ENCODE data around the gene GREM1. TPM values are rescaled to one million over a fixed set of nuclear protein-coding genes. Genes with fewer than 3 reads are reported as not detected.

GREM1 gene
- total and polyA plus RNA-seq, 9 of the 15 experiments (the other 6 are each of a cell fraction or from before 2014, with no cell fraction given), result 0.01 to 0.20 (median 0.06) TPM; not detected in 6

GRCh38 chr15:32704395-32704981 lies 13.3 kb upstream of the GREM1 start:
- H3K79me2 ChIP-seq (ENCODE audit: control insufficient read depth, insufficient read depth, low read length), result no peaks in the 10 kb centered on the region
- ATAC-seq (no peak), FAIRE-seq (no peak), DNase-seq (ENCODE audit: extremely low read depth in 1 of 4, low spot score in 3 of 4) (no peak)
- H3K4me3 ChIP-seq, result no peak overlapping the region
- H3K27ac ChIP-seq (ENCODE audit: extremely low read depth, low read depth, low read length), result no peak overlapping the region
- no peaks in the 10 kb centered on the region for H4K20me1 ChIP-seq (replicated peaks; ENCODE audit: control insufficient read depth, insufficient read depth, low read length)
- no peaks in the 10 kb centered on the region for H3K36me3 ChIP-seq (ENCODE audit: control insufficient read depth, insufficient read depth, low read length)
- intact Hi-C loops (cut with micrococcal nuclease) (no loop called here), in situ Hi-C loops (cut with MboI) (no loop called here)
- H3K4me2 ChIP-seq (ENCODE audit: insufficient read depth, low read length), result no peak overlapping the region
- peaks cover 6% of the 10 kb centered on the region in 2 experiments; a peak in 4 of 5 replicates for H3K27me3 ChIP-seq (ENCODE audit: control insufficient read depth in 2 of 2, insufficient read depth in 2 of 2, low read length in 2 of 2)
- WGBS (ENCODE audit: insufficient coverage, low coverage, missing lambda C conversion rate), result 3% methylated on average over 6 of the region's 8 CpGs
- no peak overlapping the region for H3K9ac ChIP-seq (ENCODE audit: insufficient read depth in 1 of 2, low read depth in 2 of 2, low read length in 2 of 2)
- TF ChIP-seq, protein P1, sequence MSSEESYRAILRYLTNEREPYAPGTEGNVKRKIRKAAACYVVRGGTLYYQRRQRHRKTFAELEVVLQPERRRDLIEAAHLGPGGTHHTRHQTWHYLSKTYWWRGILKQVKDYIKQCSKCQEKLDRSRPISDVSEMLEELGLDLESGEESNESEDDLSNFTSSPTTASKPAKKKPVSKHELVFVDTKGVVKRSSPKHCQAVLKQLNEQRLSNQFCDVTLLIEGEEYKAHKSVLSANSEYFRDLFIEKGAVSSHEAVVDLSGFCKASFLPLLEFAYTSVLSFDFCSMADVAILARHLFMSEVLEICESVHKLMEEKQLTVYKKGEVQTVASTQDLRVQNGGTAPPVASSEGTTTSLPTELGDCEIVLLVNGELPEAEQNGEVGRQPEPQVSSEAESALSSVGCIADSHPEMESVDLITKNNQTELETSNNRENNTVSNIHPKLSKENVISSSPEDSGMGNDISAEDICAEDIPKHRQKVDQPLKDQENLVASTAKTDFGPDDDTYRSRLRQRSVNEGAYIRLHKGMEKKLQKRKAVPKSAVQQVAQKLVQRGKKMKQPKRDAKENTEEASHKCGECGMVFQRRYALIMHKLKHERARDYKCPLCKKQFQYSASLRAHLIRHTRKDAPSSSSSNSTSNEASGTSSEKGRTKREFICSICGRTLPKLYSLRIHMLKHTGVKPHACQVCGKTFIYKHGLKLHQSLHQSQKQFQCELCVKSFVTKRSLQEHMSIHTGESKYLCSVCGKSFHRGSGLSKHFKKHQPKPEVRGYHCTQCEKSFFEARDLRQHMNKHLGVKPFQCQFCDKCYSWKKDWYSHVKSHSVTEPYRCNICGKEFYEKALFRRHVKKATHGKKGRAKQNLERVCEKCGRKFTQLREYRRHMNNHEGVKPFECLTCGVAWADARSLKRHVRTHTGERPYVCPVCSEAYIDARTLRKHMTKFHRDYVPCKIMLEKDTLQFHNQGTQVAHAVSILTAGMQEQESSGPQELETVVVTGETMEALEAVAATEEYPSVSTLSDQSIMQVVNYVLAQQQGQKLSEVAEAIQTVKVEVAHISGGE (CRISPR knock-in tag; IDR thresholded peaks at IDR 0.05), result no peak
- no peak for TF ChIP-seq OTX1 (CRISPR knock-in tag; IDR thresholded peaks at IDR 0.05)
- TF ChIP-seq NCOA2 (IDR thresholded peaks at IDR 0.05; ENCODE audit: partially characterized antibody in 2 of 2), result no peak
- TF ChIP-seq ZBTB8A (IDR thresholded peaks at IDR 0.05; ENCODE audit: partially characterized antibody), result no peak
- no peak for TF ChIP-seq BRF1 (IDR thresholded peaks at IDR 0.05; ENCODE audit: borderline replicate concordance, extremely low read depth, insufficient read length)
- TF ChIP-seq ARID1B (IDR thresholded peaks at IDR 0.05), result no peak
- TF ChIP-seq TBL1XR1 (IDR thresholded peaks at IDR 0.05; ENCODE audit: low read length in 2 of 2), result no peak
- no peak for TF ChIP-seq MAFG (tag; conservative IDR thresholded peaks at IDR 0.05)
- TF ChIP-seq FOXA1 (IDR thresholded peaks at IDR 0.05; ENCODE audit: borderline replicate concordance), result no peak
- no peak for TF ChIP-seq ZNF175 (CRISPR knock-in tag; IDR thresholded peaks at IDR 0.05; ENCODE audit: low read depth)
- no peak for TF ChIP-seq EWSR1 (IDR thresholded peaks at IDR 0.05; ENCODE audit: borderline replicate concordance, low read depth, partially characterized antibody)
- no peak for TF ChIP-seq SIN3A (IDR thresholded peaks at IDR 0.05; ENCODE audit: borderline replicate concordance in 2 of 2, control insufficient read depth in 1 of 2, low read depth in 2 of 2, low read length in 2 of 2)
- TF ChIP-seq CTCFL (IDR thresholded peaks at IDR 0.05; ENCODE audit: borderline replicate concordance, insufficient read depth, low read depth, low read length, poor library complexity, severe bottlenecking), result no peak
- no peak for TF ChIP-seq ZNF507 (tag; conservative IDR thresholded peaks at IDR 0.05)
- TF ChIP-seq MTA1 (IDR thresholded peaks at IDR 0.05; ENCODE audit: borderline replicate concordance), result no peak
- no peaks in the 10 kb centered on the region for H3K9me3 ChIP-seq (replicated peaks; ENCODE audit: control insufficient read depth, insufficient read depth, low read depth, low read length)
- ChIA-PET CTCF (ENCODE audit: low intra/inter-chr PET ratio) (no interaction called here), POLR2A (interaction anchor here (0.5 kb wide), 1 partner anchor 401 kb away, joined by 4 read pairs; no protein-coding TSS in a partner anchor)
- no peak overlapping the region for H2AFZ ChIP-seq (ENCODE audit: low read depth, low read length)
- BruUV-seq (replicated peaks), result no TSS peak
- no peaks in the 10 kb centered on the region for H3K9me1 ChIP-seq (ENCODE audit: control insufficient read depth, insufficient read depth, low read length)
- H3K4me1 ChIP-seq (replicated peaks in 1 of 2; ENCODE audit: control insufficient read depth in 2 of 2, insufficient read depth in 2 of 2, low read length in 2 of 2), result no peaks in the 10 kb centered on the region

All from K562 (cell line).